Right cardiac atrium (tissue), 5 donors: ENCODE measurements around the gene SMIM15. TPM values are rescaled to one million over a fixed set of nuclear protein-coding genes. Genes with fewer than 3 reads are reported as not detected.

Experiments used
- ATAC-seq, 2 donors: fragments of 200-7000 bp; cut with Tn5 transposase; one replicate each; pipeline versions ENCODE4 v1.8.0 to v1.9.1; 2020; ENCODE audit warnings: moderate library complexity in 2 of 2, mild to moderate bottlenecking in 1 of 2
- DNase-seq, 3 donors: peaks; one replicate each; pipeline ENCODE4 v3.0.0-alpha.2; 2020
- H3K27ac ChIP-seq: one replicate; pipeline ENCODE4 v1.5.1; 2013; ENCODE audit warnings: mild to moderate bottlenecking, low read length, control low read depth, moderate library complexity
- H3K27me3 ChIP-seq: one replicate; pipeline ENCODE4 v1.6.1; 2013; ENCODE audit not compliant: control insufficient read depth, insufficient read depth
- H3K4me1 ChIP-seq: one replicate; pipeline ENCODE4 v1.6.1; 2013; ENCODE audit warnings: low read length; ENCODE audit not compliant: control insufficient read depth, insufficient read depth
- H3K4me3 ChIP-seq: one replicate; pipeline ENCODE4 v1.5.1; 2013; ENCODE audit warnings: low read length, control low read depth
- H3K9me3 ChIP-seq: one replicate; pipeline ENCODE4 v1.6.1; 2013; ENCODE audit warnings: low read length; ENCODE audit not compliant: control insufficient read depth
- WGBS: extraction: QIAGEN DNeasy Blood & Tissue Kit; methylation state at CpG from one replicate; pipeline ENCODE4 v1.1.7; 2013; 5-methylcytosine and 5-hydroxymethylcytosine counted together
- intact Hi-C, 4 donors: fragments of 100-400 bp; cut with DNase I; formaldehyde crosslinking; loops; one replicate each; pipeline versions ENCODE4 v1.11.0 to v1.14.0; 2022 to 2023
- polyA plus RNA-seq: library from polyadenylated mRNA; stranded (reverse); fragments of 200-250 nt; gene quantifications from one replicate; pipeline ENCODE4 v1.2.3, GENCODE V29; 2013
- total RNA-seq, 4 donors: library from RNA; stranded (reverse); fragmentation: NEBNext Ultra II Directional; extraction: Animal tissue kit (Norgen Biotek cat#: 25700); gene quantifications; one replicate each; pipeline ENCODE4 v1.2.1, GENCODE V29; 2021
- donor health status: healthy with polysubstance abuse.
- donor health status: DM: no; HTN: yes; CAD: no.
- donor health status: DM: no; HTN: no; CAD: no.
- donor health status: DM: no; HTN: yes; CAD: no; lungs with severe emphysema.
- donor health status: DM: yes; HTN: yes; CAD: no.

The SMIM15 gene
- total and polyA plus RNA-seq, 5 donors = 14.2 to 30.3 (median 26.9) TPM

- WGBS = 95% methylated on average over 1 of the region's 1 CpG
- DNase-seq = no peak
- Histone ChIP-seq H3K27ac (no peak overlapping the region), H3K4me1 (peaks cover 5% of the 10 kb centered on the region), H3K4me3 (no peak overlapping the region), H3K27me3 (no peaks in the 10 kb centered on the region), H3K9me3 (no peaks in the 10 kb centered on the region)
- intact Hi-C loops = no loop called here
- ATAC-seq = no peak
These were observed 21.3 kb upstream of the SMIM15 start for GRCh38 chr5:61183538-61183937.

- H3K27me3 ChIP-seq = no peaks in the 10 kb centered on the region
- no peaks in the 10 kb centered on the region for H3K9me3 ChIP-seq
- no peak overlapping the region for H3K27ac ChIP-seq
- no peak for DNase-seq
- intact Hi-C loops = no loop called here
- no peak overlapping the region for H3K4me3 ChIP-seq
- 66% methylated on average over 2 of the region's 2 CpGs for WGBS
- ATAC-seq = no peak
- H3K4me1 ChIP-seq = peaks cover 2% of the 10 kb centered on the region
These were observed 20.2 kb upstream of the SMIM15 start for GRCh38 chr5:61182449-61182848.

GRCh38 chr5:61180886-61181285 lies 18.6 kb upstream of the SMIM15 start:
- H3K27me3 ChIP-seq = no peaks in the 10 kb centered on the region
- H3K4me3 ChIP-seq = peak overlapping the region; percentile 48
- H3K27ac ChIP-seq = no peak overlapping the region
- intact Hi-C loops = no loop called here
- 55% methylated on average over 2 of the region's 2 CpGs for WGBS
- ATAC-seq (no peak), DNase-seq (no peak)
- no peaks in the 10 kb centered on the region for H3K9me3 ChIP-seq
- H3K4me1 ChIP-seq = peaks cover 3% of the 10 kb centered on the region

- H3K4me3 ChIP-seq = no peak overlapping the region
- H3K27me3 ChIP-seq = no peaks in the 10 kb centered on the region
- ATAC-seq = no peak
- H3K9me3 ChIP-seq = no peaks in the 10 kb centered on the region
- intact Hi-C loops = no loop called here
- peaks cover 3% of the 10 kb centered on the region for H3K4me1 ChIP-seq
- 93% methylated on average over 4 of the region's 4 CpGs for WGBS
- no peak overlapping the region for H3K27ac ChIP-seq
- DNase-seq = no peak
These were observed 16.4 kb upstream of the SMIM15 start for GRCh38 chr5:61178702-61179101.

- H3K27me3 ChIP-seq = no peaks in the 10 kb centered on the region
- DNase-seq (no peak), ATAC-seq (no peak)
- H3K4me3 ChIP-seq = no peak overlapping the region
- intact Hi-C loops = no loop called here
- 83% methylated on average over 7 of the region's 7 CpGs for WGBS
- peaks cover 3% of the 10 kb centered on the region for H3K4me1 ChIP-seq
- H3K27ac ChIP-seq = no peak overlapping the region
- H3K9me3 ChIP-seq = no peaks in the 10 kb centered on the region
These were observed 15.4 kb upstream of the SMIM15 start for GRCh38 chr5:61177716-61178115.

- 94% methylated on average over 3 of the region's 3 CpGs for WGBS
- Histone ChIP-seq H3K4me3 (no peak overlapping the region), H3K9me3 (no peaks in the 10 kb centered on the region), H3K27me3 (no peaks in the 10 kb centered on the region), H3K4me1 (peaks cover 3% of the 10 kb centered on the region), H3K27ac (no peak overlapping the region)
- ATAC-seq (no peak), DNase-seq (no peak)
- intact Hi-C loops = no loop called here
These were observed 14.8 kb upstream of the SMIM15 start for GRCh38 chr5:61177070-61177469.

GRCh38 chr5:61176631-61177030 lies 14.4 kb upstream of the SMIM15 start:
- intact Hi-C loops = no loop called here
- H3K4me1 ChIP-seq = peaks cover 3% of the 10 kb centered on the region
- no peak overlapping the region for H3K27ac ChIP-seq
- no peaks in the 10 kb centered on the region for H3K27me3 ChIP-seq
- 83% methylated on average over 3 of the region's 3 CpGs for WGBS
- no peak for DNase-seq
- no peak overlapping the region for H3K4me3 ChIP-seq
- no peaks in the 10 kb centered on the region for H3K9me3 ChIP-seq
- no peak for ATAC-seq

- H3K4me3 ChIP-seq = no peak overlapping the region
- H3K27ac ChIP-seq = no peak overlapping the region
- 92% methylated on average over 1 of the region's 1 CpG for WGBS
- no peaks in the 10 kb centered on the region for H3K9me3 ChIP-seq
- ATAC-seq = no peak
- intact Hi-C loops = no loop called here
- H3K27me3 ChIP-seq = no peaks in the 10 kb centered on the region
- no peak for DNase-seq
- H3K4me1 ChIP-seq = no peaks in the 10 kb centered on the region
These were observed 9.2 kb upstream of the SMIM15 start for GRCh38 chr5:61171479-61171878.

GRCh38 chr5:61168951-61169350 lies 6.7 kb upstream of the SMIM15 start:
- DNase-seq (no peak), ATAC-seq (no peak)
- H3K9me3 ChIP-seq = no peaks in the 10 kb centered on the region
- H3K4me3 ChIP-seq = no peak overlapping the region
- H3K27ac ChIP-seq = no peak overlapping the region
- peaks cover 3% of the 10 kb centered on the region for H3K4me1 ChIP-seq
- intact Hi-C loops = loop anchor here in 1 of 4 donors (10.0 kb wide), 1 partner anchor 146 kb away; no protein-coding TSS in a partner anchor
- WGBS = 86% methylated on average over 8 of the region's 8 CpGs
- no peaks in the 10 kb centered on the region for H3K27me3 ChIP-seq

GRCh38 chr5:61167382-61167781 lies 5.1 kb upstream of the SMIM15 start:
- Histone ChIP-seq H3K9me3 (no peaks in the 10 kb centered on the region), H3K27ac (no peak overlapping the region), H3K4me1 (peaks cover 5% of the 10 kb centered on the region), H3K27me3 (no peaks in the 10 kb centered on the region), H3K4me3 (no peak overlapping the region)
- DNase-seq (no peak), ATAC-seq (no peak)
- WGBS = 59% methylated on average over 4 of the region's 4 CpGs
- intact Hi-C loops = loop anchor here in 1 of 4 donors (10.0 kb wide), 1 partner anchor 147 kb away; no protein-coding TSS in a partner anchor

- Histone ChIP-seq H3K9me3 (no peaks in the 10 kb centered on the region), H3K27me3 (no peaks in the 10 kb centered on the region), H3K27ac (no peak overlapping the region), H3K4me1 (peaks cover 5% of the 10 kb centered on the region), H3K4me3 (no peak overlapping the region)
- WGBS = 96% methylated on average over 13 of the region's 13 CpGs
- no peak for ATAC-seq
- intact Hi-C loops = loop anchor here in 3 of 4 donors (5.0 to 10.0 kb wide), 3 partner anchors 151 to 168 kb away; partner anchors contain the start of gene ZSWIM6 (in 1 of the 3)
- no peak for DNase-seq
These were observed 1.6 kb upstream of the SMIM15 start for GRCh38 chr5:61163905-61164304.
